ENCODE measurements around the gene ACAA1. TPM values are rescaled to one million over a fixed set of nuclear protein-coding genes. Genes with fewer than 3 reads are reported as not detected.
A peak's percentile ranks its signal among the peaks of the same experiment; 100 is the strongest.

Gene ACAA1
- total and polyA plus RNA-seq, 2 of the 13 experiments (the other 11 are each of a cell fraction or from before 2014, with no cell fraction given): 60.8 to 188 TPM

DNA sequence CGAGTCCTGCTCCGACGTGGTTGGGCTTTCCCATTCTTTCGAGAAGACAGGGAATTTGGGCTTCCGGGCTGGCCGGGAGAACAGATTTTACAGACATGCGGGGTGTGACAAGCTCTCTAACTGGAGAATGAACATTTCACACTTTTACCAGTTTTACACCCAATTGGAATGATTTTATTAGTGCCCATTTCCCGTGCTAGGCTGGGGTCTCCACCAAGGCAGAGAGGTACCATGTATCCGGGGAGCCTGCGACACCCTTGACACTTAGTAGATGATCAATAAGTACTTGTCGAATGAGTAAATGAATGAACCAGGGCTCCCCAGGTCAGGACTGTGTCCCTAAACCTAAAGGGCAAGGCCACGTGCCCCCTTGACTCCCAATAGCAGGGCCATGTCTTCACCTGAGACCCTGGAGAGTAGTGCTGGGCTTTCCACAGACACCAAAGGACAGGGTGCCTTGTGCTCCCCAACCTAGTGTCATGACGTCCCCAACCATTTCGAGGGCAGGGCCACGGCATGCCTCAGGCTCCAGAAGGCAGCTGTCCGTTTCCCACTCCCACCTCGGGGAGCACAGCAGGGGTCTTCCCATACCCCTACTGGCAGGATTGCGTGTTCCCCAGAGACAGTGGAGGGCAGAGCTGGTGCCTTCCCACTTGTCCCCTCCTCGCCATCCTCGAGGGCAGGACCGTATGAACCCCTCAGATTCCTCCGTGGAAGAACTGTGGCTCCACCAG lies 855 bp upstream of the ACAA1 start (continued):
- no peak for TF ChIP-seq ZNF326 (CRISPR knock-in tag; IDR thresholded peaks at IDR 0.05; ENCODE audit: borderline replicate concordance)

DNA sequence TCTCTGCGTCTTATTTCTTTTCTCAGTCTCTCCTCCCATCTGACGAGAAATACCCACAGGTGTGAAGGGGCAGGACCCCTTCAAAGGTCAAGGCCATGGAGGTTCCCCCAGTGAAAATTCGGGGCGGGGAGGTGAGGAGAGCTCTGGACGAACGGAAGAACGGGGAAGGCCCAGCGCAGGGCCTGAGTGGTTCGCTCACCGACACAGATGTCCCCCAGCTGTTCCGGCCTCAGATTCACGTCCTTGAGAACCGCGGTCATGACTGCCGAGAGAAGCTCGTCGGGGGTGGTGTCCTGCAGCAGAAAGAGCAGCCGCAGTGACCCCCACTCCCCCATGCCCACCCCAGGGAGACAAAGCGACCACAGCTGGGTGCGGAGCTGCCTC lies 542 bp downstream of the ACAA1 start:
- no peak for ATAC-seq
- TF ChIP-seq, protein P1, sequence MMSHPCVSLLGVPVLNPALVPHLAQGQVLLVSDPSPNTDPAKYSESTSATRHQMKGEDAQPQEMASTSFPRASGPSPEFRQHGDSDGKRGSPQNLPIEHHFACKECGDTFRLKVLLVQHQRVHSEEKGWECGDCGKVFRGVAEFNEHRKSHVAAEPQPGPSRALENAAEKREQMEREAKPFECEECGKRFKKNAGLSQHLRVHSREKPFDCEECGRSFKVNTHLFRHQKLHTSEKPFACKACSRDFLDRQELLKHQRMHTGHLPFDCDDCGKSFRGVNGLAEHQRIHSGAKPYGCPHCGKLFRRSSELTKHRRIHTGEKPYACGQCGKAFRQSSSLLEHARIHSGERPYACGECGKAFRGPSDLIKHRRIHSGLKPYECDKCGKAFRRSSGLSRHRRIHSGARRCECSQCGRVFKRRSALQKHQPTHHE (CRISPR knock-in tag; IDR thresholded peaks at IDR 0.05; ENCODE audit: borderline replicate concordance): no peak
- TF ChIP-seq, protein P2, sequence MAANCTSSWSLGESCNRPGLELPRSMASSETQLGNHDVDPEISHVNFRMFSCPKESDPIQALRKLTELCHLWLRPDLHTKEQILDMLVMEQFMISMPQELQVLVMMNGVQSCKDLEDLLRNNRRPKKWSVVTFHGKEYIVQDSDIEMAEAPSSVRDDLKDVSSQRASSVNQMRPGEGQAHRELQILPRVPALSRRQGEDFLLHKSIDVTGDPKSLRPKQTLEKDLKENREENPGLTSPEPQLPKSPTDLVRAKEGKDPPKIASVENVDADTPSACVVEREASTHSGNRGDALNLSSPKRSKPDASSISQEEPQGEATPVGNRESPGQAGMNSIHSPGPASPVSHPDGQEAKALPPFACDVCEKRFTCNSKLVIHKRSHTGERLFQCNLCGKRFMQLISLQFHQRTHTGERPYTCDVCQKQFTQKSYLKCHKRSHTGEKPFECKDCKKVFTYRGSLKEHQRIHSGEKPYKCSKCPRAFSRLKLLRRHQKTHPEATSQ (CRISPR knock-in tag; IDR thresholded peaks at IDR 0.05; ENCODE audit: borderline replicate concordance): no peak
- TF ChIP-seq, protein P3, sequence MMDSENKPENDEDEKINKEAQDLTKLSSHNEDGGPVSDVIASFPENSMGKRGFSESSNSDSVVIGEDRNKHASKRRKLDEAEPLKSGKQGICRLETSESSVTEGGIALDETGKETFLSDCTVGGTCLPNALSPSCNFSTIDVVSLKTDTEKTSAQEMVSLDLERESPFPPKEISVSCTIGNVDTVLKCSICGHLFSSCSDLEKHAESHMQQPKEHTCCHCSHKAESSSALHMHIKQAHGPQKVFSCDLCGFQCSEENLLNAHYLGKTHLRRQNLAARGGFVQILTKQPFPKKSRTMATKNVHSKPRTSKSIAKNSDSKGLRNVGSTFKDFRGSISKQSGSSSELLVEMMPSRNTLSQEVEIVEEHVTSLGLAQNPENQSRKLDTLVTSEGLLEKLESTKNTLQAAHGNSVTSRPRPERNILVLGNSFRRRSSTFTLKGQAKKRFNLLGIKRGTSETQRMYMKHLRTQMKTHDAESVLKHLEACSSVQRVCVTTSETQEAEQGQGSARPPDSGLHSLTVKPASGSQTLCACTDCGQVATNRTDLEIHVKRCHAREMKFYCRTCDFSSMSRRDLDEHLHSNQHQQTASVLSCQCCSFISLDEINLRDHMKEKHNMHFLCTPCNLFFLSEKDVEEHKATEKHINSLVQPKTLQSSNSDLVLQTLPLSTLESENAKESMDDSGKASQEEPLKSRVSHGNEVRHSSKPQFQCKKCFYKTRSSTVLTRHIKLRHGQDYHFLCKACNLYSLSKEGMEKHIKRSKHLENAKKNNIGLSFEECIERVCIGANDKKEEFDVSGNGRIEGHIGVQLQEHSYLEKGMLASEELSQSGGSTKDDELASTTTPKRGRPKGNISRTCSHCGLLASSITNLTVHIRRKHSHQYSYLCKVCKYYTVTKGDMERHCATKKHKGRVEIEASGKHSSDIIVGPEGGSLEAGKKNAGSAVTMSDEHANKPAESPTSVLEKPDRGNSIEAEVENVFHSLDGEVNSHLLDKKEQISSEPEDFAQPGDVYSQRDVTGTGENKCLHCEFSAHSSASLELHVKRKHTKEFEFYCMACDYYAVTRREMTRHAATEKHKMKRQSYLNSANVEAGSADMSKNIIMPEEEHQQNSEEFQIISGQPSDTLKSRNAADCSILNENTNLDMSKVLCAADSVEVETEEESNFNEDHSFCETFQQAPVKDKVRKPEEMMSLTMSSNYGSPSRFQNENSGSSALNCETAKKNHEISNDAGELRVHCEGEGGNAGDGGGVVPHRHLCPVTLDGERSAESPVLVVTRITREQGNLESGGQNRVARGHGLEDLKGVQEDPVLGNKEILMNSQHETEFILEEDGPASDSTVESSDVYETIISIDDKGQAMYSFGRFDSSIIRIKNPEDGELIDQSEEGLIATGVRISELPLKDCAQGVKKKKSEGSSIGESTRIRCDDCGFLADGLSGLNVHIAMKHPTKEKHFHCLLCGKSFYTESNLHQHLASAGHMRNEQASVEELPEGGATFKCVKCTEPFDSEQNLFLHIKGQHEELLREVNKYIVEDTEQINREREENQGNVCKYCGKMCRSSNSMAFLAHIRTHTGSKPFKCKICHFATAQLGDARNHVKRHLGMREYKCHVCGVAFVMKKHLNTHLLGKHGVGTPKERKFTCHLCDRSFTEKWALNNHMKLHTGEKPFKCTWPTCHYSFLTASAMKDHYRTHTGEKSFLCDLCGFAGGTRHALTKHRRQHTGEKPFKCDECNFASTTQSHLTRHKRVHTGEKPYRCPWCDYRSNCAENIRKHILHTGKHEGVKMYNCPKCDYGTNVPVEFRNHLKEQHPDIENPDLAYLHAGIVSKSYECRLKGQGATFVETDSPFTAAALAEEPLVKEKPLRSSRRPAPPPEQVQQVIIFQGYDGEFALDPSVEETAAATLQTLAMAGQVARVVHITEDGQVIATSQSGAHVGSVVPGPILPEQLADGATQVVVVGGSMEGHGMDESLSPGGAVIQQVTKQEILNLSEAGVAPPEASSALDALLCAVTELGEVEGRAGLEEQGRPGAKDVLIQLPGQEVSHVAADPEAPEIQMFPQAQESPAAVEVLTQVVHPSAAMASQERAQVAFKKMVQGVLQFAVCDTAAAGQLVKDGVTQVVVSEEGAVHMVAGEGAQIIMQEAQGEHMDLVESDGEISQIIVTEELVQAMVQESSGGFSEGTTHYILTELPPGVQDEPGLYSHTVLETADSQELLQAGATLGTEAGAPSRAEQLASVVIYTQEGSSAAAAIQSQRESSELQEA (CRISPR knock-in tag; IDR thresholded peaks at IDR 0.05; ENCODE audit: not compliant biosample characterization): no peak
- TF ChIP-seq ZFY (CRISPR knock-in tag; IDR thresholded peaks at IDR 0.05) (peak; percentile 17; the same call in 1 of the 2 replicates), TOPORS (CRISPR knock-in tag; IDR thresholded peaks at IDR 0.05) (0 out of 2 replicates have a peak, but pooled peaks have one; percentile 19), ZNF605 (CRISPR knock-in tag; IDR thresholded peaks at IDR 0.05) (no peak)
- TF ChIP-seq, protein P4, sequence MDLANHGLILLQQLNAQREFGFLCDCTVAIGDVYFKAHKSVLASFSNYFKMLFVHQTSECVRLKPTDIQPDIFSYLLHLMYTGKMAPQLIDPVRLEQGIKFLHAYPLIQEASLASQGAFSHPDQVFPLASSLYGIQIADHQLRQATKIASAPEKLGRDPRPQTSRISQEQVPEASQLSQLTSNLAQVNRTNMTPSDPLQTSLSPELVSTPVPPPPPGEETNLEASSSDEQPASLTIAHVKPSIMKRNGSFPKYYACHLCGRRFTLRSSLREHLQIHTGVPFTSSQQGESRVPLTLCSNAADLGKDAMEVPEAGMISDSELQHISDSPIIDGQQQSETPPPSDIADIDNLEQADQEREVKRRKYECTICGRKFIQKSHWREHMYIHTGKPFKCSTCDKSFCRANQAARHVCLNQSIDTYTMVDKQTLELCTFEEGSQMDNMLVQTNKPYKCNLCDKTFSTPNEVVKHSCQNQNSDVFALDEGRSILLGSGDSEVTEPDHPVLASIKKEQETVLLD (CRISPR knock-in tag; IDR thresholded peaks at IDR 0.05; ENCODE audit: low read depth): no peak

More for the DNA sequence above, 542 bp downstream of the ACAA1 start:
- intact Hi-C loops (cut with micrococcal nuclease; ENCODE audit: unreplicated experiment) (loop anchor here (2.0 to 10.0 kb wide), 2 partner anchors 108 to 132 kb away; no protein-coding TSS in a partner anchor), in situ Hi-C loops (cut with HindIII; ENCODE audit: extremely low pct_ligation_motif_present, low pct_unique_long_range_greater_than_20kb) (loop anchor here (25.0 kb wide), 1 partner anchor 326 kb away; the partner anchor contains the start of gene ACVR2B)
- H3K9ac ChIP-seq (ENCODE audit: insufficient read depth, low read depth, low read length): peak overlapping the region; percentile 90
- peak overlapping the region; percentile 97 for H3K27ac ChIP-seq (ENCODE audit: extremely low read length, insufficient read depth, low read length)
- no peak overlapping the region for H2AFZ ChIP-seq (ENCODE audit: low read length)
- peaks cover 3 to 30% of the 10 kb centered on the region in 2 experiments for H3K36me3 ChIP-seq (replicated peaks in 1 of 2; ENCODE audit: control insufficient read depth in 1 of 2, insufficient read depth in 2 of 2, low read length in 2 of 2)
- no peak for FAIRE-seq
- DNase-seq (ENCODE audit: low spot score): no peak
- H3K9me3 ChIP-seq (ENCODE audit: low read length): no peaks in the 10 kb centered on the region
- TSS peak; percentile 46 for BruUV-seq (replicated peaks)
- H3K4me2 ChIP-seq (ENCODE audit: low read depth, low read length): peak overlapping the region; percentile 90
- CTCF ChIA-PET (ENCODE audit: low intra/inter-chr PET ratio, low total read pairs): no interaction called here
- WGBS (ENCODE audit: low lambda C conversion rate): 2% methylated on average over 13 of the region's 20 CpGs
- POLR2A ChIA-PET: interaction anchor here (0.6 to 7.0 kb wide), 11 partner anchors 8 to 349 kb away, joined by 3 to 179 read pairs (median 4); partner anchors contain the start of gene OXSR1
- H3K4me1 ChIP-seq (ENCODE audit: insufficient read depth, low read length): peaks cover 63% of the 10 kb centered on the region
- H3K27me3 ChIP-seq (ENCODE audit: control insufficient read depth in 1 of 2, insufficient read depth in 2 of 2, low read length in 2 of 2): no peaks in the 10 kb centered on the region; a peak in 1 of 5 replicates
- H4K20me1 ChIP-seq (ENCODE audit: insufficient read depth, low read length): peaks cover 3% of the 10 kb centered on the region; the same call in 1 of the 2 replicates
- peak overlapping the region; percentile 85 to 96 (median 89) for H3K4me3 ChIP-seq (replicated peaks in 1 of 3; ENCODE audit: insufficient read depth in 1 of 3, low read depth in 2 of 3, low read length in 3 of 3)
- H3K79me2 ChIP-seq (ENCODE audit: insufficient read depth, low read length): peaks cover 63% of the 10 kb centered on the region
